Activated CD4-positive, alpha-beta T cell treated with anti-CD3 and anti-CD28 coated beads, Interleukin-2, amount 50 U/mL, for 48 hours (primary cell): ENCODE data around the gene MAFB.
A peak's percentile ranks its signal among the peaks of the same experiment; 100 is the strongest.
"Not testable (repeated sequence)": the region's sequence is repeated elsewhere in the genome, so short reads cannot be mapped to it uniquely, and the experiment has no call there.

ENCODE experiments used
- DNase-seq, 2 experiments: peaks; one replicate each; pipeline ENCODE4 v3.0.0-alpha.2; 2020

MAFB gene

DNA sequence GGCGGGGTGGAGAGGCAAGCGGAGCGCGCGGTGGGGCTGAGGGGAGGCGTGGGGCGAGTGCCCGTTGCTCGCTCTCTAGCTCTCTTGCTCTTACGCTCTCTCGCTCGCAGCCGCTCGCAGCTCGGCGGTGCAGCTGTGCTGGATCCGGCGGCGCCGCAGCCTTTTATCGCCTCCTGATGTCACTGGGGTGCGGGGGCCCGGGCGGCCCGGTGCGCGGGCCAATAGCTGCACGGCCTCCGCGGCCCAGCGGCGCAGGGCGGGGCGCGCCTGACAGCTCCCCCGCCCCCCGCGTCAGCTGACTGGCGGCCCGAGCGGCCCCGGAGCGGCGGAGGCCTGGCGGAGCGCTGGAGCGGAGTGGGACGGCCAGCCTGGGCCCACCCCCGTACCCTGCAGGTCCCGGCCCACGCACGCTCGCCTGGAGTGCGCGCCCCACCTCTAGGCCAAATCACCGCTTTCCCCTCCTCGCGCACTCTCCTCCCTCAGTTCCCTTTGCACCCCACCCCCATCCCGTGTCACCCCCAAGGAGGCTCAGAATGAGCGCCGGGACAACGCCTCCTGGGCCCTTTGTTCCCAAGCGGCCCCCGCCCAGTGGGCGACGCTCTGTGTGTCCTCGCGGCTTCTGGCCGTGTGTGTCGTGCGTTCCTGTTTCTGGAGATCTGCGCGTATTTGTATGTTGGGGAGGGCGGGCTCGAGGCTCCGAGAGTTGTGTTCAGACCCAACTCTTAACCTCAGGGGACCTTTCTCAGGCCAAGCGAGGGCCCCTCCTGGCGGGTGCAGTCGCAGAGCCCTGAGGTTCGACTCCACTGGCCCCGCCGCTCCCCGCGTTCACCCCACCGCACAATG lies at the start of gene MAFB:
MAFB (minus strand) TSS at position 137 of the 843 bp plus-strand sequence. CDS start 386 bp downstream, outside the sequence.
- DNase-seq = peak; percentile 39 to 47

DNA sequence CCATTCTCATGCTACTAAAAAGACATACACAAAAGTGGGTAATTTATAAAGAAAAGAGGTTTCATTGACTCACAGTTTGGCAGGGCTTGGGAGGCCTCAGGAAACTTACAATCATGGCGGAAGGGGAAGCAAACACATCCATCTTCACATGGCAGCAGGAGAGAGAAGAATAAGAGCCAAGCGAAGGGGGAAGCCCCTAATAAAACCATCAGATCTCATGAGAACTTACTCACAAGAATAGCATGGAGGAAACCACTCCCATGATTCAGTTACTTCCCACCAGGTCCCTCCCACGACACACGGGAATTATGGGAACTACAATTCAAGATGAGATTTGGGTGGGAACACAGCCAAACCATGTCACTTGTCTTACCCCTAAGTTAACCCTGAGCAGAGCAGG lies 47.4 kb upstream of the MAFB start:
- not testable (repeated sequence) for DNase-seq

DNA sequence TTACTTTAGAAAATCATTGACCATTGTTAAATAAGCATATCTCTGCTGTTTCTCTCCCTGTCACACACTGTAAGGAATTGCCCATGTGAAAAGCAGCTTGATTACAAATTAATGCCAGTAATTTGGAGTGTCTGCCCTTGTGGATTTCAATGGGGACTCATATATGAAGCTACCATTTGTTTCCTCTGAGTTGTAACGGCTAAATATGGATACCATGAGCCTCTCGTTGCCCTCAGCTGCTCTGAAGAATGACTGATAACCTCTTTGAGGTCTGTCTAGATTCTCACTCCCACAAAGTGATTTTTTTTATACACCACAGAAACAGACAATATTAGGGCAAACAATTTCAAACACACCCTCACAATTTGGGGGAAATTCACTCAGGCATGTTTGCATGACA lies 40.0 kb upstream of the MAFB start:
- no peak for DNase-seq

DNA sequence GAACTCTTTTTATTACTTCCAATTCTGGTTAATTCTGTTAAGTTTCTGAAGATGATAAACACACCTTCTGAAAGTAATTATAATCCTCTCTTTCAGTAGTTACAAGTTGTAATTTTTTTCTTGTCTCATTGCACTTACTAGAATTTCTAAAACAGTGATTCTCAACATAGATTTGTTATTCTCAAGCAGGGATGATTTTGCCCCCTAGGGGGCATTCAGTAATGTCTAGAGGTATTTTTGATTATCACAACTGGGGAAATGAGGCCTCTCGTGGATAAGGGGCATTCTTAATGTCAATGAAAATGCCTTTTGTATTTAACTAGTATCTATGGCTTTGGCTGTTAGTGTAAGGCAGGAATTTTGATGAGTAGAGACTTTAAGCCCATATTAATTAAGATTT lies 39.4 kb upstream of the MAFB start:
- DNase-seq = no peak

DNA sequence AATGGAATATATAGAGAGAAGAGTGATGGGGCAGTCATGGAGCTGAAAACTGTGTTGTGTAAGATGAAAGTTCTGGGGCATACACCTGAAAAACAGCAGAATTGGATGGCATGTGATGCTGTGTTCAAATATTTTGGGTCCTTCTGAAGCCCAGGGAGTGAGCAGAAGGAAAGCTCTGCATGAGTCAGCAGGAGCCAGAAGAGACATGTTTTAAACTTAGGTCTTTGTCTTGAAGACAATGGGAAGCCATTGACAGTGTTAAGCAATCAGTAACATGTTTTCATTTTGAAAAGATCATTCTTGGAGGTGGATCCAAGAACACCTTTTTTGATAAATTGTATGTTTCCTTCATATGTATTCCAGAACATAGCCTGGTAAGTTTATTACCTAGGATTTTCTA lies 38.9 kb upstream of the MAFB start:
- DNase-seq = no peak

DNA sequence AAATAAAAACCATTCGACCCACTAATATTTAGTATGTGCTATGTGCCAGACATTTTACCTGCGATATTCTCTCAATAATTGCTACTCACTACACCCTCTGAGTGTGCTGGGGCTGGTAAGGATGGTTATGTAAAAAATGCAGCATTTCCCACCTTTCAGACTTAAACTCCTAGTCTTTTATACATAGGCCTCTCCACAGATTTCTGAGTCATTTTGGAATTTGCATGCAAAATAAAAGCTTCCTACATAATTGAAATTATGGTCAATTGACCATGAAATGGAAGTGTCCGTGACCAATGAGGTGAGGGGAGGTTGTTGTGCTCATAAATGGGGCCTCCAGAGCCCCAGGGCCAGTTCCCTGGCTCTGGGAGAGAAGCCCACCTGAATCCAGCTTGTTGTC lies 37.7 kb upstream of the MAFB start:
- DNase-seq = no peak

DNA sequence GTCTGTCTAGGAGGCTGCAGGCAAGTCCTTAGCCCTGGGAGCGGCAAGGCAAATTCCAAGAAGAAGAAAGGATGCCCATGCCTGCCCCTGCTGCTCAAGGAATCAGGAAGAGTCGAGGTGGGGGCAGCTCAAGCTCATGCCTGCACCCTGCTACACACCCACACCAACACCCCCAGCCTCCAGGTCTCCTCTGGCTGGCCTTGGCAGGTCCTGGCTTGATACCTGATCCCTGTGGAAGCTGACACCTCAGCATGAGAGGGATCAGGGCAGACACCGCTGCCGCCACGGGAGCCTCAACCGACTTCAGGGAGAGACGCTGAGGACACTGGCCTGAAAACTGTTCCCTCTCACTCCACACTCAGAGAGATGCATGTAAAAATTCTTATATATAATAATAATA lies 35.5 kb upstream of the MAFB start:
- DNase-seq = no peak

DNA sequence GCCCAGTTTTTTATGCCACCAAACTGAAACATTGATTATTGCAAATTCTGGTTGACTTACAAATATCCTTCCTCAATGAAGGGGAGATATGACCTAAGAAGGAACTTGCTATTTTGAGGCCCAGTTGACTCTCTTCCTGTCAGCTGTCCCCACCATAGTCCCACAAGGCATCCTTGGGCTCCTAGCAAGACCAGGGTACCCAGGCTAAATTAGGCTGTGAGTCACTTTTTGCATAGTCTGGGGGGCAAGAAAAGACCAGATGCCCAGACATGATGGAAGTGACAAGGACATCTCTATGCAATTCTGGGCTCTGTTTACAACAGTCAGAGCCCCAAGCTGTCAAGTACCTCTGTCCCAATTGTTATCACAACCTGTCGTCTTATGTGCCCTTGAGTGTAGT lies 31.8 kb upstream of the MAFB start:
- no peak for DNase-seq

DNA sequence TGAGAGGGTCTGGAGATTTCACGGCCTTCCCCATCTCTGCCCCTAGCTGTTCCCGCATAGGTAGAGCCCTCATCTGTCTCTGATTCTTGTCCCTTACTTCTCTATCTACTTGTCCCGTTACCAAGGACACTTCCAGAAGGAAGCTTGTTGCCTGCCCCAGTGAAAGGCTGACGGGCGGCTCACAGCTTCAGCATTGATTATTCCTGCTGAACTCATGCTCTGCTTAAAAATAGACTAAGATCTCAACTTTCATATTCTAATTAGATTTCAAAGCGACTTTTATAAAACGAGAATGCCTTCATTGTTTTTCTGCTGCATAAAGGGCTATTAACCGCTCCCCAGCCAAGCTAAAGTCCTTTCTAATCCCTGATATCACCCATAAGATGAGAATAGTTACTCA lies 31.1 kb upstream of the MAFB start:
- no peak for DNase-seq

DNA sequence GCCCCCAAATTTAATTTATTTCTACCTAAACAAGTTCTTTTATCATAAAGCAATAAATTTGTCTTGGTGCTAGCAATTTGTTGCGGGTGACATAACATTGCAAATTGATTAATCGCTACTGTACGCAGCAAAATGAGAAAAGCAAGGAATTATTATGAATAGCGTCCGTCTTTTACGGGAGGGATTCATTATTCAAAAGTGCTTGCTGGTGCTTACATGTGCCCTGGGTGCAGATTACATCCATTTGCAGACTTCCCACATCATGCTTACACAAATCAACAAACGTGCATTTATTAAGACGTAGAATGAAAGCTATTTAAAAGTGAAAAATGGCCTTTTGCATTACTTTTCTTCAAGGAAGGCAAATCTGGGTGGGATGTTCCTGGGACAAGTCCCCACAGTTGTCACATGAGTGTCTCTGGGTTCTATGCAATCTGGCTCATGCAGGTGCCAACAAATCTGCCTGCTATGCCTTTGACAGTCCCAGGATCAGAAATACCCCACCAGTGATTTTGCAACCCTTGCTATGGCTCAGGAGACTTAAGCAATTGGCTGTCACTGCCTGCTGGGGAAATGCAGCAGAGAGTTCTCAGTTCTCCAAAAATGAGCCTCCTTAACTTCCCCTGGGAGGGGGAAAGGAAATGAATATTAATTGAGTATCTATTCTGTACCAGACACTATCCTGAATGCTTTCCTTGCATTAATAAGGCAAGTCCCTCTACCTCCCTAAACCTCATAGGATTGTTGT lies 30.1 kb upstream of the MAFB start:
- DNase-seq = no peak

DNA sequence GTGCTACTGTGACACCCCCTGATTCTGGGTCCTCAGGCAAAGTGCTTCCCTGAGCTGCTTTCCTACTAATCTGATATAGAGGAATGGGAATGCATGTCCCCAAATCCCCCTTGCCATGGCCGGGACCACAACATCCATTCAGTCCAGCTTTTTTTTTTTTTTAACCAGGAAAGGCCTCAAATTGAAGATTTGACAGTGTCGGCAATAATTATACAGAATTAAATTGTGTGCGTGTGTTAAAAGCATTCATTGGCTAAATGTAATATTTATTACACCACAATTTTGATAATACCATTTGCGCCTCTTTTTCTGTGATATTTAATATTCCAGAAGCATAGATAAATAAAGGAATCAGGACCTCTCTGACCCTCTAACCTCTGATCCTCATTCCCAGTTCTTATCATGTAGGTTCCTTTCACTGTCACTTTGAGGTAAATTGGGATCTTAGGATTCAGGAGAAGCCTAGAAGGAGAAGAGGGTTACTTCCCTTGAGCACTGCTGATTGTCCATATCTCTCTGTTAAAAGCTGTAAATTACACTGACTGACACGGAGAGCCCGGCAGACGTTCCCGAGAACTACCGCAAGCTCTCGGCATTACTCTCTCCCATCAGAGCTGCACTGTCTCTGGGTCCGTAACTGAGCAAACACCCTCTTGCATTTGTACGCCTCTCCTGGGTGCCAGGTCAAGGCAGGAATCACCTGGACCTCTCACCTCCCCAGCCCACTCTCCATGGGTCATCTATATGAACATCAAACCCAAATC lies 29.4 kb upstream of the MAFB start:
- no peak for DNase-seq

DNA sequence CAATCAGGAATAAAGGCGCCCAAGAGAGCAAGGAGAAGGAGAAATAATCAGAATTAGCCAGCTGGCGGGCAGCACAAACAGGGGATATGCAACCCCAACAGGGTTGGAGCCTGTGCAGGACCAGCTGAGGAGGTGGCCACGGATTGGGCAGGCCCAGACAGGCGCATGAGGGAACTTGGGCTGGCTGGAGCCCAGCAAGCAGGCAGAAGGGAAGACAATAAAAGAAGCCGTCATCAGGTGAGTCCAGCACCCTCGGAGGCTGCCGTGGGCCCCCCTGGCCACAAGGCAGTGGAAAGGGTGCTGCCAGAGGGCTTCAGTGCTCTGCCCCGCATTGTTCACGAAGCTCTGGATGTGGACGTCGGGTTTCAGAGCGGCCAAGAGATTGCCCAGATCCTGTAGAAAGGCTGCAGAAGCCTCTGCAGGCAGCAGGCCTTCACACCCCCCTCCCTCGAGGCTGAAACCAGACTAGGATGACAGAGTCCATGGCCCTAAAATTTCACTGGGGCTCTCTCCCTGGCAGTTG lies 28.4 kb upstream of the MAFB start:
- DNase-seq = no peak

DNA sequence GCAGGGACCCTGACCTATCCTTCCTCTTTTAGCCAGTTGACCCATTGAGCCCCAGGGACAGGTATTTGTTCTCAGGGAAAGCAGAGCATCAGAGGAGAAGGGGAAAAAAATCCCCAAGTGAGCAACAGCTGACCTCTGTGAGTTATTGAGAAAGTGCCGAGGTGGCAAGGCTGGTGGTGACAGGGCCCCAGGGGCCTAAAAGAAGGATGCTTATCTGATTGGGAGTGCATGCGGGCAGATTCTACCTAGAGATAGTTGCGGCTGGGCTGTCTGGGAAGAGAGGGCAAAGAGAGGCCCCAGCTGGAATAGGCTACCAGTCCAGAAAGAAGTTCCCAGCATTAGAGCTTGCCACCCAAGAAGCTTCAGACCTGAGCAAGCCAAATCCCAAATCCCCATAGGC lies 26.5 kb upstream of the MAFB start:
- no peak for DNase-seq

DNA sequence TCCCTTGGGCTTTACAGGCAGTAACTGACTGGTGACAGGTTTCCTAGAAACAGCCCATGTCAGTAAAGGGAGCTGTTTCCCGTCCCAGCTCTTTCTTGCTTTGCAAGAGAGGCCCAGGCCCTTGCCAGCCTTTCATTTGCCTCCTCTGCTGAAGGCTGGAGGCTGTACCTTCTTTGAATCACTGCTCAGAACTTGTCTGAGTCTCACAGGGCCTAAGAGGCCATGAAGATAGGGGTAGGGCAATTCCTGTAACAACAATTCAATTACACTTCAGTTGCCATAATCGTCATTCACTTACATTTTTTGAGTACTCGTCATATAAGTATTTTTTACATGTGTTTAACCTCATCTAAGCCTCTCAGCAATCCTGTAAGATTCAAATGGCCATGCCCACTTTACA lies 25.9 kb upstream of the MAFB start:
- no peak for DNase-seq

DNA sequence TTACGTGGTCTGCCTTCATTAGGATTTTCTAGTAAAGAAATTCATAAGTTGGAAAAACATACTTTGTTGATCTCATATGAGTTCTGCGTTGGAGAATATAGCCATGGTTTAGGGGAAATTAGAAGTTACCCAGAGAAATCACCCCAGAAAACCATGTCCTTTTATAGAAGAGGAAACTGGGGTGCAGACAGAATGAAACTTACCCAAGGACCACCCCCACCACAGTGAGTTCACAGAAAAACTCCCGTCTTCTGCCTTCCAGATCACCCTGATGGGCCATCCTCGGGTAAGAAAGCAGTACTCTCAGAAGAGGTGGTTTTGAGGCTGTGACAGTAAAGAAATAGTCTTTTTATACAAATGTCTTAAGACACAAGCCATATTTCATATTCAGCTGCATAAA lies 25.1 kb upstream of the MAFB start:
- DNase-seq = no peak

DNA sequence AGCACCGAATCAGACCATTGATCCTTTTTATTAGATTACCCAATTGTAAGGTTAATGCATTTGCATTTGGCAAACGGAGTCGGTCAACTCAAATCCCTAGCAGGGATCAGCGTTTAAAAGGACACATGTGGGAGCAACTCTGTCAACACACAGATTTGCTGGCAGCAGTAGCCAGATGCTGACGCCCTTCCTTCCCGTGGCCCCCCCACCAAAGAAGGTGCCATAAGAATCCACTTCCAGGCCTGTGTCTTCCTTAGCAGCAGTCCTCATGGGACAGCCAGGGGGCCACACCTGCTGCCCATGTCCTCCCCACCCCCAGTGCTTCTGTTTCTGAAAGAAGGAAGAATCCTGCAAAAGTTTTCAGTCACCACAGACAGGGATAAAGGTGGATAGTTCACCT lies 24.5 kb upstream of the MAFB start:
- DNase-seq = no peak

DNA sequence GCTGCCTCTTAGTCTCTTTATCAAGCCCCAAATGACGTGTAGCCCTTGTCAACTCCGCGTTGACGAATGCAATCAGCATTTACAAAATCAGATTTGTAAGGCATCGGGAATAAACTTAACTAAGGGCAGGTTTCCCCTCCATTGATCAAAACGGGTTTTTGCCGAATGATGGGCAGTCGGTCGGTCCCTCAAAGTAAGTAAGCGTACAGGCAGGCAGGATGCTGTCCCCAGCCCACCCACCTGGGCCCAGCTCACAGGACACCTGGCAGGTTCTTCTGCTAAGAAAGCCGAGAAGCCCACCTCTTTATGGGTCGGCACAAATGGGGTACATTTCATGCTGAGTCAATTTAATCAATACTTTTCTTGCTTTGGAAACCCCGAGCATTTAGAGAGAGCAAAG lies 22.0 kb upstream of the MAFB start:
- no peak for DNase-seq

DNA sequence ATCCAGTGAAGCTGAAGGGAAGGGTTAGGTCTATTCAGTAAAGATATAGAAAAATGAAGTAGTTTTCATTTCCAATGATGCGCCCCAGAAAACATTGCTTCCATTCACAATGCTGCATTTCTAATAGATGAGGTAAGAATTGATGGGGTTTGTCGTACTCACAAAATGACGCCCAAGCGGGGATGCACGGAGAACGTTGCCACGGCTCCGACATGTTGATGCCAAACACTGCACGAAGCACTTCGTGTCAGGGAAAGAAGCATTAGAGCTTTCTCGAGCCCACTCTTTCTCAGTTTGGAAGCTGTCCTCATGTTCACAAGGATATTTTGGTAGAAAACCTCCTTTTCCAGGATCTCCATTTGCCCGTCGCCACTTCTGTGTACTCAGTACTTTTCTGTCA lies 21.6 kb upstream of the MAFB start:
- no peak for DNase-seq

DNA sequence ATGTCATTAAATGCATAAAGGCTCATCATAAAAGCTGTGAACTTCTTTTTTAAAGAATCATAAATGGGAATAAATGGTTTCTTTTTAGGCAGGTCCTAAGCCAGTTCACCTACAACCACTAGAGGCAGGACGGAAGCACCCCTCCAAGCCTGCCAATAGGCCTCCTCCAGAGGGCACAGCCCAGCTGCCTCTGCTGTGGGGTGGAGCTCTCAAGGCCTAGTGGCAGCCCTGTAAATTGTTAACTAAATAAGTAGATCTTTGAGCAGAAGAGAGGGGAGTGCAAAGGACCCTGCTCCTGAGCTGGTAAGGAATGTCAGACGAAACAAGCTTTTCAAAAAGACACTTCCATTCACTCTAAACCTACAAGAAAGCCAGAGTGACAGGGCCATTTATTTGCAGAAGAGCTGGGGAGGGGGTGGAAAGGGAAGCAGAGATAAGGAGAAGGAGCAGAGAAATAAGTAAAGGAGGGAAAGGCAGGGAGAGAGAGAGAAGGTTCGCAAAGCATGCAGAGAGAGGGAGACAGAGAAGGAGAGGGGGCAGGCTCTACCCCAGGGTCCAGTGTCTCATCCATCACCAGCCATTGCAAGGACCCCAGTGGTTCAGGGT lies 18.0 kb upstream of the MAFB start:
- no peak for DNase-seq

DNA sequence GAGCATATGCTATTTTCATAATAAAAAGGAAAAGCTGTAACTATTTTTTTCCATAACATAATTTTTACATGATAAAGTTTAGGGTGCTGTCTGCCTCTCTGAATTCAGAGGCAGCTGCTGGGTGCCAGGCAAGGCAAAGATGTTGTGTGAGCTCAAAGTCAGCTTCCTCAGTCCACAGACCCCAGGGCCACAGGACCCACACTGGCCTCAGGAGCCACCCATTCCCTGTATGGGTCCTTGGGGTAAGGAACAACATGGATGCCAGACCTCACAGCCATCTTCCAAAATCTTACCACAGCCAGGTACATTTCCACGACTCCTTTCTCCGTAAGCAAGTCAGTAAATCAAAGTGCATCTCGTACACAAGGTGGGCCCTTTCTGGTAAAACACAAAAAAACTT lies 16.4 kb upstream of the MAFB start:
- DNase-seq = no peak

DNA sequence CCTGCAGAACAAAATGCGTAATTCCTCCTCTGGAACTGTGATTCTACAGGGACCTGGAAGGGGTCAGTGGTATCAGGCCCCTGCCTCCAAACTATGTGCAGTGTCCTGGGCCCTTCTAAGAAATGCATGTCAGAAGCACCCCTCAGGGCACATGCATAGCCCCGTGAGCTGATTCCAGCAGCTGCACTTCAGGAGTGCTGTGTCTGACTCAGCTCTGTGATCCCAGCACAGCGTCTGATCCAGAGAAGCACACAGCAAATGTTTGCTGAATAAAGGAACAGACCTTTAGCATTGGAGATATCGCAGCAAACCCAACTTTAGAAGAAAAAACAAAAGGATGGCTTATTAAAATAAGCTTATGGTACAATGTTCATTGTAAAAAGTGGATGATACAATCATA lies 15.8 kb upstream of the MAFB start:
- DNase-seq = no peak

DNA sequence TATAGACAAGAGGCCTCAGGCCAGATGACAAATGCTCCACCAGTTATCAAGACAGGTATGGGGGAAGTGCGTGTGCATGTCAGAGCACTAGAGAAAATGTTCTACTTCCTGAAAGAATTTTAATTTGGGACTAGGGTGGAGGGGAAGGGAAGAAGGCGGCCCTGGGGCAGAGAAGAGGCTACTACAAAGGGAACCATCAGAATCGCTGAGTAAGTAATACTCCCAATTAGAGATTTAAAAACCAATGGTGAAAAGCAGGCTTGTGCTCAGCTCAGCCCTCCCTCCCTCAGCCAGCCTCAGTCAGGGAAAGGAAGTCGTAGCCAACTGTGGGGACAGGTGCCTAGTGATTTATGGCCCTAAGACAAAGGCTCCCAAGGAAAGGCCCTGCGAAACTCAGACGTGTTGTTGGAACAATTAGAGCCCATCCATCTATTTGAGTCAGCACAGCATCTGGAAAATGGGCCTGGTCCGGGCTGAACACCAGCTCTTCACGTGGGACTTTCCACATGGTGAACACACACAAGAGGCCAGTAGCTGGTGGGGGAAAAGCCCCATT lies 15.0 kb upstream of the MAFB start:
- DNase-seq = no peak

DNA sequence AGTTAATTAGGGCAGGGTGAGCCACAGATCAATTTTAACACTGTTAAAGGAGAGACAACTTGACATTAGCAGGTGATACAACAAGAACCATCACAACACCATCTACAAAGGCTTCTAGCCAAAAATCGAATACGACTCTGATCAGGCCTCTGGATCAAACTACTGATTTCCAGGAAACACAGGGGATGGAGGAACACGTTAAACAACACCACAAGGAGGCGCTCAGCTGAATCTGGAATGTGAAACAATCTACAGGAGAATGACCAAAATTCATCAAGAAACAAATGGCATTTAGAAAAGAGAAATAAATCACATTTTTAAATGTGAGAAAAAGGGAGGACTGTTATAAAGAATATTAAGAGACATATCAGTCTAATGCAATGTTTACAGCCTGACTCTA lies 13.5 kb upstream of the MAFB start:
- DNase-seq = no peak
